ENCODE results near the gene EIF5AL1. TPM values are rescaled to one million over a fixed set of nuclear protein-coding genes. Genes with fewer than 3 reads are reported as not detected.

The EIF5AL1 gene
- total and polyA plus RNA-seq, 2 of the 13 experiments (the other 11 are each of a cell fraction or from before 2014, with no cell fraction given), result 0.22 to 0.50 TPM

- no TSS peak for BruUV-seq (replicated peaks)
- H4K20me1 ChIP-seq (ENCODE audit: insufficient read depth, low read length), result no peaks in the 10 kb centered on the region
- intact Hi-C loops (cut with micrococcal nuclease; ENCODE audit: unreplicated experiment), result no loop called here
- H3K27ac ChIP-seq (ENCODE audit: extremely low read length, insufficient read depth, low read length), result no peak overlapping the region
- 15% methylated on average over 2 of the region's 2 CpGs for WGBS (ENCODE audit: low lambda C conversion rate)
- ChIA-PET POLR2A (no interaction called here), CTCF (ENCODE audit: low intra/inter-chr PET ratio, low total read pairs) (no interaction called here)
- H3K4me1 ChIP-seq (ENCODE audit: insufficient read depth, low read length), result no peaks in the 10 kb centered on the region
- no peak overlapping the region for H3K9ac ChIP-seq (ENCODE audit: insufficient read depth, low read depth, low read length)
- H3K4me3 ChIP-seq (replicated peaks in 1 of 3; ENCODE audit: insufficient read depth in 1 of 3, low read depth in 2 of 3, low read length in 3 of 3), result no peak overlapping the region
- FAIRE-seq (no peak), ATAC-seq (no peak), DNase-seq (ENCODE audit: low spot score) (no peak)
- peaks cover 3 to 17% of the 10 kb centered on the region in 2 experiments; a peak in 2 of 5 replicates for H3K27me3 ChIP-seq (ENCODE audit: control insufficient read depth in 1 of 2, insufficient read depth in 2 of 2, low read length in 2 of 2)
- H2AFZ ChIP-seq (ENCODE audit: low read length), result no peak overlapping the region
- H3K4me2 ChIP-seq (ENCODE audit: low read depth, low read length), result no peak overlapping the region
- in situ Hi-C loops (cut with HindIII; ENCODE audit: extremely low pct_ligation_motif_present, low pct_unique_long_range_greater_than_20kb), result no loop called here
- no peaks in the 10 kb centered on the region for H3K9me3 ChIP-seq (ENCODE audit: low read length)
- no peaks in the 10 kb centered on the region for H3K36me3 ChIP-seq (replicated peaks in 1 of 2; ENCODE audit: control insufficient read depth in 1 of 2, insufficient read depth in 2 of 2, low read length in 2 of 2)
- no peaks in the 10 kb centered on the region for H3K79me2 ChIP-seq (ENCODE audit: insufficient read depth, low read length)
- TF ChIP-seq ZSCAN30 (CRISPR knock-in tag; IDR thresholded peaks at IDR 0.05) (no peak), ZNF30 (CRISPR knock-in tag; IDR thresholded peaks at IDR 0.05) (no peak), DMTF1 (CRISPR knock-in tag; IDR thresholded peaks at IDR 0.05) (no peak), ZNF230 (CRISPR knock-in tag; IDR thresholded peaks at IDR 0.05) (no peak), ATF6 (CRISPR knock-in tag; conservative IDR thresholded peaks at IDR 0.05) (no peak), NR2F1 (CRISPR knock-in tag; IDR thresholded peaks at IDR 0.05) (no peak), ARID3A (IDR thresholded peaks at IDR 0.05; ENCODE audit: low read depth, low read length) (no peak), PAXIP1 (CRISPR knock-in tag; conservative IDR thresholded peaks at IDR 0.05) (no peak), ZFP36 (IDR thresholded peaks at IDR 0.05; ENCODE audit: borderline replicate concordance, low read depth, low read length, partially characterized antibody) (no peak), ZNF749 (CRISPR knock-in tag; IDR thresholded peaks at IDR 0.05; ENCODE audit: borderline replicate concordance) (no peak), ZNF451 (CRISPR knock-in tag; IDR thresholded peaks at IDR 0.05) (no peak)
- TF ChIP-seq, protein P1, sequence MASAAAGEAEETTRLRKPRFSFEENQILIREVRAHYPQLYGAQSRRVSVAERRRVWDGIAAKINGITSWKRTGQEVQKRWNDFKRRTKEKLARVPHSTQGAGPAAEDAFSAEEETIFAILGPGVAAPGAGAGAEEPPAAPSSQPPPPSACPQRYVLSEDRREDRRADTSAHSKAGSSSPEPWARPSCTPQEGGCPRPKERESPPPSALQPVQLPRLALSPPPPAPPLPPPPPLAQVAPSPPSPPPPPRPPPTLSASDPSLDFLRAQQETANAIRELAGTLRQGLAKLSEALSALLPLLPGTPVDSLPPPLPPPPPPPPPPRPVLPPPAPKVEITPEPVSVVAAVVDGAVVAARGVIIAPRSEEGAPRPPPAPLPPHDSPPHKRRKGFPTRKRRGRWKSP (CRISPR knock-in tag; IDR thresholded peaks at IDR 0.05), result no peak
- TF ChIP-seq, protein P2, sequence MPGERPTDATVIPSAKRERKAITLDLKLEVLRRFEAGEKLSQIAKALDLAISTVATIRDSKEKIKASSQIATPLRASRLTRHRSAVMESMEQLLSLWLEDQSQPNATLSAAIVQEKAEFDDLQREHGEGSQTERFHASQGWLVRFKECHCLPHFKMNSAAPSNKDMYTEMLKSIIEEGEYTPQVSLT (CRISPR knock-in tag; IDR thresholded peaks at IDR 0.05; ENCODE audit: borderline replicate concordance, low read depth), result no peak
These were observed 28.4 kb upstream of the EIF5AL1 start for GRCh38 chr10:79483948-79484347.
